Neuronal stem cell (in vitro differentiated cells): Measurements from ENCODE around the gene ZNF425.

ENCODE experiments used
- DNase-seq: peaks from one replicate; pipeline ENCODE4 v3.0.0-alpha.2; 2013; ENCODE audit warnings: low spot score
- H2AFZ ChIP-seq: one replicate; pipeline ENCODE4 v1.6.1; 2013; ENCODE audit warnings: mild to moderate bottlenecking, low read length, inconsistent platforms
- H2AK5ac ChIP-seq: 2 replicates; pipeline ENCODE4 v1.6.1; 2013; ENCODE audit warnings: low read depth, mild to moderate bottlenecking, inconsistent platforms, low read length, moderate library complexity, mixed read lengths
- H2BK120ac ChIP-seq: 2 replicates; pipeline ENCODE4 v1.6.1; 2013; ENCODE audit warnings: low read depth, mild to moderate bottlenecking, inconsistent platforms, low read length, moderate library complexity, mixed read lengths
- H2BK12ac ChIP-seq: one replicate; pipeline ENCODE4 v1.6.1; 2013; ENCODE audit warnings: low read length, inconsistent platforms
- H2BK15ac ChIP-seq: 2 replicates; pipeline ENCODE4 v1.6.1; 2013; ENCODE audit warnings: mild to moderate bottlenecking, low read length, inconsistent platforms, mixed read lengths
- H2BK5ac ChIP-seq: one replicate; pipeline ENCODE4 v1.6.1; 2013; ENCODE audit warnings: inconsistent platforms, mild to moderate bottlenecking, low read length, moderate library complexity
- H3K14ac ChIP-seq: one replicate; pipeline ENCODE4 v1.6.1; 2013; ENCODE audit warnings: low read length, inconsistent platforms
- H3K18ac ChIP-seq: 2 replicates; pipeline ENCODE4 v1.6.1; 2013; ENCODE audit warnings: low read length, inconsistent platforms
- H3K23ac ChIP-seq: 2 replicates; pipeline ENCODE4 v1.6.1; 2013; ENCODE audit warnings: low read depth, mild to moderate bottlenecking, mixed read lengths, low read length, inconsistent platforms; ENCODE audit not compliant: poor library complexity
- H3K27ac ChIP-seq: replicated peaks from 3 replicates; pipeline ENCODE4 v1.5.1; 2013; ENCODE audit warnings: low read length, inconsistent platforms
- H3K27me3 ChIP-seq, 3 experiments: 2 replicates each; pipeline ENCODE4 v1.6.1; 2013; ENCODE audit warnings: low read length in 3 of 3, mild to moderate bottlenecking in 2 of 3, inconsistent platforms in 1 of 3, low read depth in 1 of 3, mixed read lengths in 1 of 3, moderate library complexity in 1 of 3; ENCODE audit not compliant: control insufficient read depth in 3 of 3, insufficient read depth in 3 of 3
- H3K36me3 ChIP-seq, 2 donors: replicated peaks in 1 of 2; 2 replicates each; pipeline ENCODE4 v1.6.1; 2013; ENCODE audit warnings: low read length in 2 of 2; ENCODE audit not compliant: control insufficient read depth in 2 of 2, insufficient read depth in 2 of 2
- H3K4ac ChIP-seq: 2 replicates; pipeline ENCODE4 v1.6.1; 2013; ENCODE audit warnings: inconsistent platforms, mild to moderate bottlenecking, low read length, moderate library complexity
- H3K4me1 ChIP-seq, 2 donors: 1 replicate in 1 of 2; 2 replicates in 1 of 2; pipeline ENCODE4 v1.6.1; 2013; ENCODE audit warnings: low read length in 2 of 2, low read depth in 1 of 2; ENCODE audit not compliant: control insufficient read depth in 2 of 2, insufficient read depth in 1 of 2
- H3K4me2 ChIP-seq: one replicate; pipeline ENCODE4 v1.6.1; 2013; ENCODE audit warnings: mild to moderate bottlenecking, low read length, inconsistent platforms; ENCODE audit not compliant: insufficient read depth, poor library complexity, severe bottlenecking
- H3K4me3 ChIP-seq, 2 donors: 2 replicates each; pipeline ENCODE4 v1.5.1; 2013; ENCODE audit warnings: low read length in 2 of 2, mild to moderate bottlenecking in 2 of 2, inconsistent platforms in 1 of 2, moderate library complexity in 1 of 2
- H3K79me1 ChIP-seq: one replicate; pipeline ENCODE4 v1.6.1; 2013; ENCODE audit warnings: low read depth, mild to moderate bottlenecking, inconsistent platforms, low read length, moderate library complexity
- H3K9ac ChIP-seq: one replicate; pipeline ENCODE4 v1.6.1; 2013; ENCODE audit warnings: mild to moderate bottlenecking, low read depth, low read length, inconsistent platforms; ENCODE audit not compliant: poor library complexity
- H3K9me3 ChIP-seq, 2 donors: replicated peaks in 1 of 2; 2 replicates each; pipeline versions ENCODE3 to v1.6.1; 2013; ENCODE audit warnings: low read length in 2 of 2, mild to moderate bottlenecking in 2 of 2, inconsistent platforms in 1 of 2, low read depth in 1 of 2, mixed read lengths in 1 of 2, moderate library complexity in 1 of 2; ENCODE audit not compliant: control insufficient read depth in 2 of 2, insufficient read depth in 1 of 2
- H4K8ac ChIP-seq: one replicate; pipeline ENCODE4 v1.6.1; 2013; ENCODE audit warnings: low read depth, mild to moderate bottlenecking, inconsistent platforms, low read length, moderate library complexity
- H4K91ac ChIP-seq: one replicate; pipeline ENCODE4 v1.6.1; 2013; ENCODE audit warnings: low read length, low read depth, mild to moderate bottlenecking, inconsistent platforms; ENCODE audit not compliant: poor library complexity
- WGBS, 2 donors: extraction: QIAGEN DNeasy Blood & Tissue Kit; methylation state at CpG; one replicate each; pipeline ENCODE4 v1.1.7; 2013; ENCODE audit warnings: missing lambda C conversion rate in 2 of 2, mixed read lengths in 1 of 2; ENCODE audit not compliant: insufficient read length in 2 of 2, insufficient replicate concordance in 1 of 2; ENCODE audit errors: extremely low coverage in 2 of 2; 5-methylcytosine and 5-hydroxymethylcytosine counted together

Gene ZNF425

GRCh38 chr7:149156898-149157297, 30.8 kb upstream of the ZNF425 start:
- Histone ChIP-seq H2AFZ (no peak overlapping the region), H3K4me1 (no peaks in the 10 kb centered on the region), H3K27ac (no peak overlapping the region), H4K91ac (no peak overlapping the region), H3K9me3 (no peaks in the 10 kb centered on the region), H3K36me3 (peaks cover 13 to 63% of the 10 kb centered on the region in 2 donors), H2BK120ac (no peak overlapping the region), H4K8ac (no peak overlapping the region), H3K9ac (no peak overlapping the region), H3K79me1 (peaks cover 4% of the 10 kb centered on the region), H3K23ac (no peak overlapping the region), H3K4ac (no peak overlapping the region), H3K4me2 (no peak overlapping the region), H3K27me3 (no peaks in the 10 kb centered on the region), H3K4me3 (no peak overlapping the region), H2BK5ac (no peak overlapping the region), H3K14ac (no peak overlapping the region), H2BK15ac (no peak overlapping the region), H2BK12ac (no peak overlapping the region), H2AK5ac (no peak overlapping the region), H3K18ac (no peak overlapping the region)
- WGBS, 2 donors = no CpG with 5 or more reads among the region's 6 CpGs
- no peak for DNase-seq

GRCh38 chr7:149154056-149154455, 27.9 kb upstream of the ZNF425 start:
- Histone ChIP-seq H2BK5ac (no peak overlapping the region), H2AFZ (no peak overlapping the region)
- no CpG with 5 or more reads among the region's 11 CpGs for WGBS, 2 donors

GRCh38 chr7:149153346-149153745, 27.2 kb upstream of the ZNF425 start:
- DNase-seq = no peak
- no peak overlapping the region for H3K14ac ChIP-seq
- H3K27ac ChIP-seq = no peak overlapping the region
- no peak overlapping the region for H3K9ac ChIP-seq
- no peak overlapping the region for H2AFZ ChIP-seq
- peaks cover 9% of the 10 kb centered on the region for H3K79me1 ChIP-seq
- H3K27me3 ChIP-seq = no peaks in the 10 kb centered on the region
- H2BK15ac ChIP-seq = no peak overlapping the region
- no peak overlapping the region for H4K8ac ChIP-seq
- no peak overlapping the region for H4K91ac ChIP-seq
- H2BK120ac ChIP-seq = no peak overlapping the region
- no peak overlapping the region for H3K4ac ChIP-seq
- H2BK5ac ChIP-seq = no peak overlapping the region
- no CpG with 5 or more reads among the region's 2 CpGs for WGBS, 2 donors
- H3K23ac ChIP-seq = no peak overlapping the region
- H3K18ac ChIP-seq = no peak overlapping the region
- no peak overlapping the region for H3K4me3 ChIP-seq
- no peak overlapping the region for H2BK12ac ChIP-seq
- no peaks in the 10 kb centered on the region for H3K4me1 ChIP-seq
- no peaks in the 10 kb centered on the region for H3K9me3 ChIP-seq
- peaks cover 13 to 58% of the 10 kb centered on the region in 2 donors for H3K36me3 ChIP-seq
- H3K4me2 ChIP-seq = no peak overlapping the region
- H2AK5ac ChIP-seq = no peak overlapping the region

More at GRCh38 chr7:149154056-149154455, 27.9 kb upstream of the ZNF425 start:
- no peak overlapping the region for H2AK5ac ChIP-seq
- H3K4me3 ChIP-seq = peak overlapping the region in 1 of 2 donors; percentile 3
- no peak overlapping the region for H2BK12ac ChIP-seq
- no peaks in the 10 kb centered on the region for H3K27me3 ChIP-seq
- H3K18ac ChIP-seq = no peak overlapping the region
- no peak overlapping the region for H3K27ac ChIP-seq
- H2BK120ac ChIP-seq = no peak overlapping the region
- H3K9me3 ChIP-seq = no peaks in the 10 kb centered on the region
- no peak for DNase-seq
- H4K91ac ChIP-seq = no peak overlapping the region
- peak overlapping the region; percentile 60 for H3K9ac ChIP-seq
- H3K79me1 ChIP-seq = peaks cover 9% of the 10 kb centered on the region
- H3K4me2 ChIP-seq = no peak overlapping the region
- no peak overlapping the region for H3K4ac ChIP-seq
- peaks cover 13 to 60% of the 10 kb centered on the region in 2 donors for H3K36me3 ChIP-seq
- no peaks in the 10 kb centered on the region for H3K4me1 ChIP-seq
- H4K8ac ChIP-seq = no peak overlapping the region
- H2BK15ac ChIP-seq = no peak overlapping the region
- no peak overlapping the region for H3K23ac ChIP-seq
- H3K14ac ChIP-seq = no peak overlapping the region

- H3K36me3 ChIP-seq = peaks cover 9 to 42% of the 10 kb centered on the region in 2 donors
- no peak overlapping the region for H4K8ac ChIP-seq
- H3K4me3 ChIP-seq = no peak overlapping the region
- no peak overlapping the region for H3K23ac ChIP-seq
- no peak overlapping the region for H2BK15ac ChIP-seq
- H3K79me1 ChIP-seq = peaks cover 19% of the 10 kb centered on the region
- H2BK5ac ChIP-seq = no peak overlapping the region
- H2BK120ac ChIP-seq = no peak overlapping the region
- H3K4ac ChIP-seq = no peak overlapping the region
- H3K14ac ChIP-seq = no peak overlapping the region
- DNase-seq = no peak
- no peak overlapping the region for H3K9ac ChIP-seq
- no peaks in the 10 kb centered on the region for H3K27me3 ChIP-seq
- WGBS, 2 donors = no CpG with 5 or more reads among the region's 4 CpGs
- no peak overlapping the region for H2AK5ac ChIP-seq
- no peak overlapping the region for H3K27ac ChIP-seq
- no peak overlapping the region for H3K4me2 ChIP-seq
- no peak overlapping the region for H4K91ac ChIP-seq
- no peak overlapping the region for H2BK12ac ChIP-seq
- no peaks in the 10 kb centered on the region for H3K4me1 ChIP-seq
- H2AFZ ChIP-seq = no peak overlapping the region
- no peak overlapping the region for H3K18ac ChIP-seq
- H3K9me3 ChIP-seq = no peaks in the 10 kb centered on the region
Observed at GRCh38 chr7:149150981-149151380, 24.9 kb upstream of the ZNF425 start.
